Activated CD8-positive, alpha-beta memory T cell treated with anti-CD3 and anti-CD28 coated beads for 48 hours (primary cell): ENCODE measurements around the gene FBXW7.

Experiments used
- DNase-seq, 3 experiments: peaks; one replicate each; pipeline ENCODE4 v3.0.0-alpha.2; 2020; ENCODE audit warnings: low read depth in 2 of 3, low spot score in 2 of 3

The FBXW7 gene

DNA sequence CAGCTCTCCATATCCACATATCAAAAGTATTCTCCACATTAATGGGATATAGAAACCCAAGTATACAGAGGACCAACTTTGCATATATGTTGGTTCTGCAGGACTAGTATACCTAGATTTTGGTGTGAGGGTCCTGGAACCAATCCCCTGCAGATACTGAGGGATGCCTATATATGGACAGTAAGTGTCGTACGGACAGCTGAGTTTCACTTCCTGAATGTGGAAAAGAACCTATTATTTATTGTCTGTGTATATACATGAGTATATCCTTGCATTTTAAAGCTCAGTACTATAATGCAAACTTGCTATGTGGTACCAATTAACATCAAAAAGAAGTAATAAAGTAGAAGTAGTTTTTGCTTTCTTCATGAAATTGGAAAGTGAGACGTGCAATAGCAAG, 101.9 kb downstream of the FBXW7 start:
- no peak for DNase-seq

DNA sequence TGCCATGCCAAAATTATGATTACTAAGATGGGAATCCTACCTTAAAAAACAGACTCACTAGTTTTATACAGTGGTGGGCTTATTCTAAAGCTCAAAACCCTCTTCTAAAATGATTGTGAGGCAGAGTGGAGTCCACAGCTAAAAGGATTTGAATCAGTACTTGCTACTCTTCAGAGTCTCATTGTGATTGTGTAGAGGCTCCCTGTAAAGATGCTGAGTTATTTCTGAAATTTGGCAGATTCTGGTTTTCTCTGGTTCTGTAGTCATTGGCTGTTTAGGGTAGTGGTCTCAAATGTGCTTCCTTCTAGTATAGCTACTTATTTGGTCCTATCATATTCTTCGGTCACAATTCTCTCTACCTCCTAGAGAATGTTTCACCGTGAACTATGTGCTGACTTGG, 104.1 kb downstream of the FBXW7 start:
- DNase-seq, result no peak

DNA sequence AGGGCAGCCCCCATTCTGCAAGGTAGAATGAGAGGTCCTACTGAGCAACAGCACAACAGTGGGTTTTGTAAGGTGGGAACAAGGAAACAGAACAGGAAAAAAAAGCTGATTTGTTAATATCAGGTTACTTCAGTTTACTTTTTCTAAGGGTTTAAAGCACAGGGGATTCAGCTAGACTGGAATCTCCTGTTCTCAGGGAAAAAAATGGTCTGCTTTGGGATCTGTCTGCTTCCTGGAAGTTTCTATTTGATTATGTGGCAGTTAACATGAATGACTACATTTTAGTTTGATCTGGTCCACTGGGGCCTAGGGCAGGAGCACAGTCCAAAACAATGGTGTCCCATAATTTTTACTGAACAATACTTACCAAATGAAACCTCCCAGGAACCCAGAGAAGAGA, 104.6 kb downstream of the FBXW7 start:
- DNase-seq, result no peak

DNA sequence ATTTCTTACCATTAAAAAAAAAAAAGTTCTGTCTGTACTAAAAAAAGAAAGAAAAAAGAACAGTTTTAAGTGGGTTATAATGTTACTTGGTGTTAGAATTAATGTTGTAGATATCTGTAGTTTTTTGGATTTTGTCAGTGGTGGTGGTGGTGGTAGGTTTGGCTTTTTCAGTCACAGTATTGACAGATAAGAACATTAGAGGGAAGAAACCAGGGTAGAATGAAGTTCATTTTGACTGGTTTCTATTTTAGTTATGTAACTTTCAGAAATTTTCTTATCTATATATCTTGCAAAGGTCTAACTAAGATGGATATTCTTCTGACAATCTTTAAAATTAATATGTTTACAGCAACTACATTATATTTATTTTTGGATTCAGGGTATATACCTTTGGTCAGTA, 105.4 kb downstream of the FBXW7 start:
- DNase-seq, result no peak

DNA sequence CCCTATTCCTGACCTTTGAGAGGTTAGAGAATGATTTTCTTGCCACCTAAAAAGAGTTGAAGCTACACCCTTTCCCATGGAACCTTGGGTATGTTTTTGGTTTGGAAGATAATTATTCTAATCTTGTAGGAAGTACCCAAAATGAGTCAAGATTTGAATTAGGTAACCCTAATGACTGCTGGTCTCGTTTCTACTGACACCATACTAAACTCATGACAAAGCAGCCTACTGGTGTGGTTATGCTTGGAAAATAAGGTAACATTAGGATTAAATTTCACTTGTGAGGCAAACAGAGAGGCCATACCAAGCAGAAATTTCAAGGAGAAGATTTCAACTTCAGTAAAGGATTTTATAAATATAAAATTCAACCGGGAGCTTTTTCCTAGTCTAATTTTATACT, 107.9 kb downstream of the FBXW7 start:
- DNase-seq, result no peak

DNA sequence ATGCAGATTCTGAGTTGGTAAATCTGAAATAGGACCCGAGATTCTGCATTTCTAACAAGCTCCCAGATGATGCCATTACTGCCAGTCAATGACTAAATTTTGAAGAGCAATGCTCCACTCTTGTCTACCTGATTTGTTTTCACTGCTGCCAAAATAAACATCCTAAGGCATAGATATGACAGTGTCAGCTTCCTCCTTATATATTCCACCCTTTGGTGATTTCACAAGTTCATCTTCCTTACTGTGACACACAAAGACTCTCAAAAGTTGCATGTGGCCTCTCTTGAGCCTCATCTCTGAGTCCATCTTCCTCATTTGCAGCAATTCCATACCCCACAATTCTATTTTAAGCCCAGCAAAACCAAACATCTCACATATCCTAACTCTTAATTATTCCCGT, 110.9 kb downstream of the FBXW7 start:
- no peak for DNase-seq

DNA sequence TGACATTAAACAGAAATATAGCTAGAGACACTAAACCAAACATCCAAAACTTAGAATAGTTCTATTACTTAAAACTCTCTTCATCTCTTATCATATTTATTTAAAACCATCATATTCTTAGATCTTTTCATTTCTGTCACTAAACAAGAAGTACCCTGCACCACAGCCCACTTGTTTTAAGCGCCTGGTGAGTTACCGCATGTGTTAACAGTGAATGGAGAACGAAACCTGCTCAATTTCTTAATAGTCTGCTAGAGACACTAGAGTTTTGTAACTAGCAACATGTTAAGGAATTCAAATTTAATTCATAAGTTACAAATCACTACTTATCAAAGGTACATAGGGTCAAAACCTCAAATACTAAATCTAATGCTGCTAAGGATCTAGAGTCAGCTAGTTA, 111.5 kb downstream of the FBXW7 start:
- DNase-seq, result no peak

DNA sequence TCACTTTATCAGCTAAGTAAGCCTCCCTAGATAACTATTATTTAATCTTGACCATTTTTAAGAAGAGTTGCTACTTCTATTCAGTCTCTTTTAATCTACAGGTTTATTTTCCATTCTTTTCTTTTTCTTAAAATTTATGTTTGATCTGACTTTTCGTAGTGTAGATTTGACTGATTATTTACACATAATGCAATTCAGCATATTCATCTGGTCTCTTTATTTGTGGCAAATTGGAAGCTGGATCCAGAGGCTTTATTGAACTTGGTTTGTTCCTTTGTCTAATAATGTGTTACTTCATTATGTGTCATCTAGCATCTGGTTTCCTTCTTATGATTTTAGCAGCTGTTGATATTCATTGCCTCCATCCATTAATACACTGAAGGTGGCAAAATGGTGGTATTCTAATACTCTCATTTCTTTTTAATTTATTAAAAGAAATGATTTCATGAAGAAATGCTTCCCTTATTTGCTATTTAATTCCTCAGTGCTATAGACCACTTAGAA, 113.0 kb downstream of the FBXW7 start:
- DNase-seq, result no peak

DNA sequence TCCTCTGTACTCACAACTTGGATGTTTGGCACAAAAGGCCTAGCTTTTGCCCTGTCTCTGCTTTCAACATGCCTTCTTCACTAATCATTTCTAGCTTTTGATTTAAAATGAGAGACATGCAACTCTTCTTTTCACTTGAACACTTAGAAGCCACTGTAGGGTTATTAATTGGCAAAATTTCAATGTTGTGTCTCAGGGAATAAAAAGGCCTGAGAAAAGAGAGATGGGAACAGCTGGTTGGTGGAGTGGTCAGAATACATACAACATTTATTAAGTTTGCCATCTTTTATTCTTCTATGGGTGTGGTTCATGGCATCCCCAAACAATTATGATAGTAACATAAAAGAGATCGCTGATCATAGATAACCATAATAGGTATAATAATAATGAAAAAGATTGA, 114.3 kb downstream of the FBXW7 start:
- DNase-seq, result no peak

DNA sequence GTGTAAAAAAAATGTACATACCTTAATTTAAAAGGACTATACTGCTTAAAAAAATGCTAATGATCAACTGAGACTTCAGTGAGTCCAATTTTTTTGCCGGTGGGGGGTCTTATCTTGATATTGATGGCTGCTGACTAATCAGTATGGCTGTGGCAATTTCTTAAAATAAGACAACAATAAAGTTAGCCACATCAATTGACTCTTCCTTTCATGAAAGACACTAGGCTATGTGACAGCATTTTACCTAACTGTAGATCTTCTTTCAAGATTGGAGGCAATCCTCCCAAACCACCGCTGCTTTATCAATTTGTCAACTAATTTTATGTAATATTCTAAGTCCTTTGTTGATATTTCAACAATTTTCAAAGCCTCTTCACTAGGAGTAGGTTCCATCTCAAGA, 116.1 kb downstream of the FBXW7 start:
- DNase-seq, result no peak

DNA sequence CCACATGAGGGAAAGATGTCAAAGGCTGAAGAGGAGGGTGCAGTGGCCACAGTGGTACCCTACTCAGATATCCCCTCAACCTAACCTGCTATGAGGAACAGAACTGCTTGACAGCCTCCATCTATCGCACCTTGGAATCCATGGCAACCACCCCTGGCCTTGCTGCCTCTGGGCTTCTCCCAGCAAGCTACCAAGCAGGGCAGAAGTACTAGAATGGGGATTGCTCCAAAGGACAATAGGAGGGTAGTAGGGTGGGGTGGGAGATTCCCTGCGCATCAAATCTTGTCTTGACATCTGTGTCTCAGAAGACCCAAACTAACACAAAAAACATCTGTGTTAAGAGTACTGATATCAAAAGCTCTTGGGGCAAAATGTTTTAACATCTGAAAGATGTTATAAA, 118.2 kb downstream of the FBXW7 start:
- DNase-seq, result no peak

DNA sequence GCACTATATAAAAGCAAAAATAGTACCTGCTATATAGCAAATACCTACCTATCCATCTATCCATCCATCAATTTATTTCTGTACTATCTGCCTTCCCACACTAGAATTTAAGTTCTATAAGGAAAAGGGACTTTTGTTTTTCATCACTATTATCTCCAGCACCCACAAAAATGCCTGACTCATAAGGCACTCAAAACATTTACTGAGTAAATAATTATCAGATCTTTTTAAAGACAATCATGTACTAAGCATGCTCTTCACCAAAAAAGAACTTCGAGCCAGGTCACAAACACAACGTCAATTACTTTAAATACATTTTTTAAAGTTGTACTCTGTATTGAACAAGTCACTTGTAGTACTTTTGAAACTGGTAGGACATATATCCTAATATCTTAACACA, 119.9 kb downstream of the FBXW7 start:
- no peak for DNase-seq

DNA sequence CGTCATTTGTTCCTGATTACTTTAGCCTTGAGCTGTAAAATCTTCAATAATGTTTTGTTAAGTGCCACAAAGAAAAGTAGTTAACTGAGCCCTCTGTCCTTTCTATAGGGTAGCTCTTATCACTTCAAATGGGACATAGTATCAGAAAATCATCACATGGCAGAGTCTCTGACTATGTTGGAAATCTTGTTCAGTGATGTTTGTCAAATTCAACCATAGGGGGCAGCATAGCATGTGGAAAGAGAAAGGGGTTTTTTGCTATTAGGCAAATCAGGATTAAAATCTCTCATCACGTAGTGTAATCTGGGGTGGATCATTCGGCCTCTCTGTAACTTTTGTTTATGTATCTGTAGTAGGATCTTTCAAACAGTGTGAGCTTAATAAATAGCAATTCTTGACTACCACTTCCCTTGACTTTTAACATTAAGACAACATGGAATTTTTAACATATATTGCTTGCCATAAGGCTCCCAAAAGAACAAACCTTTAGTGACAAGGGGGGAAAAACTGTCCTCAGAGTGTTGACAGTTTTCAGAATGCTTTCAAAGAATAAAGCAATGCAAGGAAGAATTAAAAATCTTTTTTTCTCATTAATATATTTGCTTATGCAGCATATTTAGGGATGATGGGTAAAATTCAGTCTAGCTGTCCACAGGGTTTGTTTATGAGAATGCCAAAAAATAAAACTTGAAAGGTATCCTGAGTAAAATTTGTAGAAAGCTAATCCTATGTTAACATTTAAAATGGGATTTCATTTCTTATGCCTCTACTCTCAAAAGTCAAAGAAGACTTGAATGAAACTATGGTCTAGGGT, 127.2 kb downstream of the FBXW7 start:
- DNase-seq, result no peak

DNA sequence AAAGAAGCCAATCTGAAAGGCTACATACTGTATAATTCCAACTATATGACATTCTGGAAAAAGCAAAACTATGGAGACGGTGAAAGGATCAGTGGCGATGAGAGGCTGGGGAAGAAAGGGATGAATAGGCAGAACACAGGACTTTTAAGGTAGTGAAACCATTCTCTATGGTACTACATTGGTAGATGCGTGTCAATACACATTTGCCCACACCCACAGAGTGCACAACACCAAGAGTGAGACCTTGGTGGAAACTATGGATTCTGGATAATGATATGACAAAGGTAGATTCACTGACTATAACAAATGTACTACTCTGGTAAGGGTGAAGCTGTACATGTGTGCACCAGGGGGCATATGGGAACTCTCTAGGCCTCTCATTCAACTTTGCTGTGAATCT, 134.5 kb downstream of the FBXW7 start:
- DNase-seq, result no peak

DNA sequence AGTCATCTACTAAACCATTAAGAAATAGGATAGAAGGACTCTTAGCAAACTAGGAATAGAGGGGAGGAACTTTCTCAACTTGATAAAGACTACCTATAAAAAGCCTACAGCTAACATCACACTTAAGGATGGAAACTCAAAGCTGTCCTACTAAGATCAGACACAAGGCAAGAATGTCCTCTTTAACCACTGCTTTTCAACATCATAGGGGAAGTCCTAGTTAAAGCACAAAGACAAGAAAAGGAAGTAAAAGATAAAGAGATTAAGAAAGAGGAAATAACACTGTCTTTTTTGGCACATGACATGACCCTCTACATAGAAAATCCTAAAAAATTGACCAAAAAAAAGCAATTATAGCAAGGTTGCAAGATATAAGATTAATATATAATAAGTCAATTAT, 136.6 kb downstream of the FBXW7 start:
- DNase-seq, result no peak

DNA sequence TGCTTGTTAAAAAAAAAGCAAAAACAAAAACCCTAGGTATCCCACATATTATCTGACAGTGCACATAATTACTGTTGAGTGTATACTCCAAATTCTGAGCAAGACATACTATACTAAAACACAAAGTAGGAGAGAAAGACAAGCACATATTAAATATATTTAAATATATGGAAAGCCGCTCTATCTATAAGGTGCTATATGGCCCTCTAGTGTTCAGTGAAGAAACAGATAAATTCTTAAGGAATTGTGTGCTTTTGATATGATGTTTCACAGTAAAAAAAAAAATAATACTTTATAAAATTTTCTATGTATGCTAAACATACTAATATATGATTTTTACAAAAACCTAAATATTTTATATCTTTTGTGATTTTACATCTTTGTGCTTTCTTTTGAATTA, 137.8 kb downstream of the FBXW7 start:
- no peak for DNase-seq

DNA sequence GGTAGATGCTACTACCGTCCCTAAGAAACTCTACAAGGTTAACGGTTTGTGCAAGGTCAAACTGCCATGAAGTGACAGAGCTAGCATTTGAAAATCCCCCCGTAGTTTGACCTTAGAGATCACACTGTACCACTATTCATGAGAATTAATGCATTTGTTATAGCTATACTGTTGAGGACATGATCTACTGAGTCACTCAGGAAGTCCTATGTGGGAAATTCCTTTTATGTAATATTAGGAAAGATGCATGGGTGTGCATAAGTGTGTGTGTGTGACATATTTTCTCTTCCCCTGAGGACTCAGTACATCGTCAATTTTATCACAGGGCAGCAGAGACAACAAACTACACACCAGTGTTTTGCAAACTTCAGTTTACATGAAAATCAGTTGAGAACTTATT, 141.1 kb downstream of the FBXW7 start:
- no peak for DNase-seq

DNA sequence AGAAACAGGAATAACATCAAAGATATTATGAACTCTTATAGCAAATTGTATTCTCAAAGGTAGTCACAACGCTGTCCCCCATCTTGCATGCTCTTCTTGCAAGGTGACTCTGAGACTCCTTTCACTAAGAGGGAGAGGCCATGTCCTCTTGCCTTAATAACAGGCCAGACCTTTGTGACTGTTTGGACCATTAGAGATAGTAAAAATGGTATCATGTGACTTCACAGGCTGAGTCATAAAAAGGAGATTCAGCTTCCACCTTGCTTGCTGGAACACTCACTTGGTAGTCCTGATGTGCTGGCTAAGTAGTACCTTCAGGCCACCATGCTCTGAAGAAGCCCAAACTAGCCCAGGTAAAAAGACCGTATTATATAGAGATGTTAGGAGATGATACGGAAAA, 143.8 kb downstream of the FBXW7 start:
- no peak for DNase-seq

DNA sequence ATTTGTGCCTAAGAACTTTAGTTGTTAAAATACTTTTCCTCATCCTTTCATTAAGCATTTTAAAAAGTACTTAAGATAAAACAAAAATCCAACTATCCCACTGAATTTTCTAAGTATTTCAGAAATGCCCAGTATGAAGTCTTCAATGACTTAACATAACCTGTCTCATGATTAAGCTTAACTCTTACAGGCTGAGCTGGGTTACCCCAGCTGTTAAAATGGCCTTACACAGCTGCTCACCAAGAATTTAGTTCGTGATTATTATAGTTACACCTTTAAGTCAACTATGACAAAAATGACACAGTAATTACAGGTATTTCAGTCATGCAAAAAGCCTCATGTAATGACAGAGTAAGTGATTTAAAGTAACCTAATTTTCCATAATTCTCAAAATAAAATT, 145.7 kb downstream of the FBXW7 start:
- no peak for DNase-seq

DNA sequence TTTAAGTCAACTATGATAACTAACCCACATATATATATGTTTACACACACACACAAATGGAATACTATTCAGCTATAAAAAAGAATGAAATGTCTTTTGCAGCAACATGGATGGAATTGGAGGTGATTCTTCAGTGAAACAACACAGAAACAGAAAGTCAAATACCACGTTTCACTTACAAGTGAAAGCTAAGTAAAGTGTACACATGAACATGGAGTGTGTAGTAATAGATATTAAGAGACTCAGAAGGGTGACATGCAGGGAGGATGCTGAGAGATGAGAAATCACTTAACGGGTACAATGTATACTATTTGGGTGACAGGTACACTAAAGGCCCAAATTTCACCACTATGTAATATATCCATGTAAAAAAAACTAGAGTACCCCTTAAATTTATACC, 146.5 kb downstream of the FBXW7 start:
- no peak for DNase-seq

DNA sequence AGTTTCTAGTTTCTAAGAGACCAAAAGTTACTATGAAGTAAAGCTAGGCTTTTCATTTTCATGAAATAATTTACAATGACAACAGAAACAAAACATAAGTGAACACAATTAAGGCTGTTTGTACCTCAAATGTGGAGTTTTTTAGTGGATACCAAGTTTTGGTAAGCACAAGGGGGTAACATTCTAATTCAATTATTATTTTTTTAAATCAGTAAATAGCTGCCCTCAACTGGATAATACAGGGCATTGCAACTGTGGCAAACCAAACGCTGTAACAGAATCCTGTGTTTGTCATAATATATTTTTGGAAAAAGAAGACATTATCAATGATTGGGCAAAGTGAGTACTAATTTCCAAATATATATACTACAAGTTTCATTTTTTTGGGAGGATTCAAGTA, 150.3 kb downstream of the FBXW7 start:
- DNase-seq, result no peak

DNA sequence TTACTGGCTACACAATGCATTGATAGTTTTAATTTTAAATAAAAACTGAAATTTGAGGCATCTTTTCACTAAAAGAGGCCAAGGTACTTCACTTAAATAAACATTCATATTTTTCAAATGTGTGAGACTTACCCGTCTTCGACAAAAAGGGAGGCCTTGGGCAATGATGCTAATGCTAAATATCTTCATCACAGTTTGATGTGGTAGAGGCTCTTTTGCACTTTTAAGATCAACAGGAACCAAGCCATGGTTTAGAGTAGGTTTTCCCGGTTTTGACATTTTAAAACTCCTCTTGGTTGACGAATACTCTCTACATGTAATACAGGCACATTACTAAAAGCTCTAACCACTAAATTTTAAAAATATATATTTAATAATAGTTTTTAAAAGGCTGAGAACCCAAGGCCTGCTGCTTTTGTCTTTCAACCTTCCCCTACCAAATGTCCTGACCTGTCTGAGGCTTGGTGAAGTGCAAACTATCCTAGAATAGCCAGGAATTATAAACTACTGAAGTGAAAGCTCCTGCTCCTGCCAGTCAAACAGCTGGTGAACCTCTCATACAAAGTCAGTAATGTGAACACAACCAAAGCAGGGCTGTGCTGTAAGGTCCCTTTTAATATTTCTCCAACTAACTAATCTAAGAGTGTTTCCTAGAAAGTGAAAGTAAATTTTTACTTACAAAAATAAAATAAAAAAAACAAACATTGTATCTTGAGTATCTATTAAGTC, 153.7 kb downstream of the FBXW7 start:
- DNase-seq, result no peak

DNA sequence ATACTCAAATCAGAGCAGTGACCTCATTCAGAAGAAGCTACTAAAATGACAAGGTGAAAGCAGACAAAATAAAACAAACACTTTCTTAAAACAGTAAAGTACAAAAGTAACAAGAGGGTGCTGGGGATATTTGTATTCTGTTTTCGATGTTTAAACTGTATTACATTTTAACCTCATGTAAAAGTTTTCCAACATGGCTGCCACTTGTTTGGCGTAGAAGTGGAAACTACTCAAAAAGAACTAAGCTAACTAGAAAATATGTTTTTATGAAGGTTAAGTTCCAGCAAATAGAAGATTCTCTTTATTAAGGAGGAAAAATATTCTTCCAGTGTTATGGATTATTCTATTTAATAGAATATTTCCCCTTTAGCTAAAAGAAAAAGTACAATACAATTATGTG, 155.0 kb downstream of the FBXW7 start:
- DNase-seq, result no peak
